Activated CD4-positive, alpha-beta T cell treated with anti-CD3 and anti-CD28 coated beads, Interleukin-2, amount 50 U/mL, for 1 hour (primary cell): ENCODE results near the gene IQCC.

Source experiments
- DNase-seq: peaks from one replicate; pipeline ENCODE4 v3.0.0-alpha.2; 2020

The IQCC gene

GRCh38 chr1:32224285-32224684, 18.8 kb downstream of the IQCC start:
- DNase-seq, result no peak

DNA sequence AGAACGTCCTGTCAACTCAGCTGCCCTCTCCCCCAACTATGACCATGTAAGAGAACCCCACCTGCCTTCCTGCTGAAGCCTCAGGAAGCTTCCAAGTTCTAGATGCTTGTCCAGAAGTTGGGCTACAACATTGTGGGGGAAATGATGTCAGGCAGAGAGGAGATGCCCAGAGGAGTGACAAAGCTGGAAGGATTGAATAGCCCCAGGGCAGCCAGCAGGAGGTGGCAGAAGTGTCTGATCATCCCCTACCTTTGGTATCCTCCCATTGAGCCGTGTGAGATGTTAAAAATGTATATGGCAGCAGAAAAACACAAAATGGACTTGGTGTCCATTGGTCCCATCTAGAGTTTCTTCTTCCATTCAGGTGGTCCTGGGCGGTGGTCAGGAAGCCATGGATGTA, 23.3 kb downstream of the IQCC start:
- no peak for DNase-seq

GRCh38 chr1:32231843-32232432, 26.5 kb downstream of the IQCC start:
- no peak for DNase-seq

DNA sequence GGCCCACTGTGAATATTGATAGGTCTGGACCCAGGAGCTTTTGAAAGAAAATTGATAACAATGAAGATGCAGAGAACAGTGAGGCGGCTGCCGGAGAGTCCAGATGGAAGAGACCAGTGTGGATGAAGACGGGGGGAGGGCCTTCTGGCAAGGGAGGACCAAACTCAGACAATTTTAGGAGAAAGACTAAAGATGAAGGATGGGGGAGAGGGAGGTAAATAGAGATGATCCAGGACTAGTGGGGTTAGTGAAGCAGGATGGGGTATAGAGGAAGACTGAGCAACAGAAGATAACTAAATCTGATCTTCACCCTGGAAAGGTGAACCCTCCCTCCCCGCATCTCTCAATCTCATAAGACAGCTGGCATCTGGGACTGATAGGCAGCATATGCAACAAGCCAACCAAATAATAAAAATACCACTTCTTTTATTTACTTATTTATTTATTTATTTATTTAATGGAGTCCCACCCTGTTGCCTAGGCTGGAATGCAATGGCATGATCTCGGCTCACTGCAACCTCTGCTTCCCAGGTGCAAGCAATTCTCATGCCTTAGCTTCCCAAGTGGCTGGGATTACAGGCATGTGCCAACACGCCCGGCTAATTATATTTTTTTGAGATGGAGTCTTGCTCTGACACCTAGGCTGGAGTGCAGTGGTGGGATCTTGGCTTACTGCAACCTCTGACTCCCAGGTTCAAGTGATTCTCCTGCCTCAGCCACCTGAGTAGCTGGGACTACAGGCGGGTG, 27.3 kb downstream of the IQCC start:
- DNase-seq, result no peak

DNA sequence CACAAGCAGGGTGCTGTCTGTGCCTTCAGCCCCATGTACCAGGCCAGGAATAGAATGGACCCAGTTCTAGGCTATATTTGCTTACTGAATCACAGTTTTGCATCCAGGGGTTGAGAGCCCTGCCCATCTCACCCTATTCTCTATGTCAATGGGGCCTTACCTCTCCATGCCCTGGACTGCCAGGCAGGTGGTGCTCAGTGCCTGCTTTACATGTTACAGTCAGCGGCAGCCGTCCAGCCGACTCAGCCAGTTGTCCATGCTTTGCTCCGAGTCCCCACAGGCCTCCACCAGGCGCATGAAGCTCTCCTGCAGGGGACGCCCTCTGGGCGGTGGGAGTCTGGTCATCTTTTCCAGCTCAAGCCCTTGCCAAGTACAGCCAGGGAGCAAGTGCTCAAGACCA, 29.3 kb downstream of the IQCC start:
- no peak for DNase-seq

- no peak for DNase-seq
These were observed 33.9 kb downstream of the IQCC start for GRCh38 chr1:32239337-32239736.

DNA sequence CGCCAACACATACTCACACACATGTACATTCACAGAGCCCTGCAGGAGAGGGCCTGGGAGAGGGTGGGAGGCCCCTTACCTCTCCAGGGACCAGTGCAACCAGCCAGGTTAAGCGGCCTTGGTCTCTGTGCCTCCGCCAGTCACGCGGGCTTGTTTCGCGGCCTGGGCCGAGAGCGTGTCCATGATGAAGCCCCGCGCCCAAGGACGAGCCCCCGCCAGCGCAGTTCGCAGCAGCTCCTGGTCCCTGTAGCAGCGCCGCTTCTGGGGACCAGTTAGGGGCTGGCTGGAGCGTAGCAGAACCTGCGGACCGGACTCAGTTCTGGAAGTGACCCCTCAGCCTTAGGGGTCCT, 34.3 kb downstream of the IQCC start:
- DNase-seq, result no peak

- peak; percentile 62 for DNase-seq
These were observed 34.9 kb downstream of the IQCC start for GRCh38 chr1:32240140-32240951.

DNA sequence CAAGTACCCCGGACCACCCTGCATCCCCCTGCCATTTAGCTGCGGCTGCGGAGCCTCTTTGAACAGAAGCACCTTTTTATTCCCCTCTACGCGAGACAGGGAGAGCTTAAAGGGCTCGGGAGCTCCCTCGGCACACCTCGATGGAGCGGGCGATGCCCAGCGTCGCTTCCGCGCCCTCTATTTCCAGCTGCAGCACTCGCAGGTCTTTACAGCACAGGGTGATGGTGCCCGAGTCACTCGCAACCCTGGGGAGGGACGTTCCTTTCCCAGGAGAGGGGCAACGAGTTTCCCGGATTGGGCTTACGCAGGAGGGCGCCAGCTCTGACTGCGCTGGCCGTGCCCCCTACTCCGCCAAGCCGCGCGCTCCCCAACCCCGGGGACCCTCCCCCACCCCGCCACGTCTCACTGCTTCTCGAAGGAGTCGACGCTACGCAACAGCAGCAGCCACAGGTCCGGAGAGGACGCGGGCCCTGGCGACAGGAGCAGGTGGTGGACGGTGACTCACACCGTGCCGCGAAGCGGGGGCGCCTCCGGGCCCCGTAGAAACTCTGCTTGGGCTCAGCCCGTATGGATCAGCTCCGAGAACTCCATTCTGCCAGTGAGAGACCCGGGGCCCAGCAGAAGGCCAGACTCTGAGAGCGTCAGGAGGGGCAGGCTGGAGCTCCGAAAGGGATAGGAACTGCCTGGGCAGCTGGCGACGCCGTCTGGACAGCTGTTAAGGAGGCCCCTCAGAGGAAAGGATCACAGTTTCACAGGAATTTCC, 35.7 kb downstream of the IQCC start:
- peak; percentile 43 for DNase-seq

DNA sequence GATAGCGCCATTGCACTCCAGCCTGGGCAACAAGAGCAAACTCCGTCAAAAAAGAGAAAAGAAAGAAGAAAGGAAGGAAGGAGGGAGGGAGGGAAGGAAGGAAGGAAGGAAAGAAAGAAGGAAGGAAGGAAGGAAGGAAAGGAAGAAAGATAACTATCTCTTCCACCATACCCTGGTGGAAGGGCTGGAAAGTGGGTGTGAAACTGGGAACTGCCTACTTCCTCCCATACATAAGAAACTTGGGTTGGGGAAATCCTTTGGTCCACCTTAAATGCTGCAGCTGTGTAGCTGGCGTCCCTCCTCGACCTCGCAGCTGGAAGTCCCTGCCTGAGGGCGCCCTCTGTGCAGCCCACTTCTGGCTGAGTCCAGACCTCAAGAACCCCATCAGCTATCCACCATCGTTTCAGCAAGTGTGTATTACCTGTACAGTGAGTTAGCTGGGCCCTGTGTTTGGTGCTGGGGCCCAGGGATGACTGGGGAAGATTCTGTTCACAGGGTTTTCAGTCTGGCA, 36.9 kb downstream of the IQCC start:
- DNase-seq, result no peak

GRCh38 chr1:32246888-32247273, 41.4 kb downstream of the IQCC start, which contains the start of gene FAM167B:
FAM167B (plus strand) TSS chr1:32247222; CDS start chr1:32247422, 200 bp downstream.
- DNase-seq, result no peak

- DNase-seq, result no peak
These were observed 42.0 kb downstream of the IQCC start for GRCh38 chr1:32247452-32247851.

DNA sequence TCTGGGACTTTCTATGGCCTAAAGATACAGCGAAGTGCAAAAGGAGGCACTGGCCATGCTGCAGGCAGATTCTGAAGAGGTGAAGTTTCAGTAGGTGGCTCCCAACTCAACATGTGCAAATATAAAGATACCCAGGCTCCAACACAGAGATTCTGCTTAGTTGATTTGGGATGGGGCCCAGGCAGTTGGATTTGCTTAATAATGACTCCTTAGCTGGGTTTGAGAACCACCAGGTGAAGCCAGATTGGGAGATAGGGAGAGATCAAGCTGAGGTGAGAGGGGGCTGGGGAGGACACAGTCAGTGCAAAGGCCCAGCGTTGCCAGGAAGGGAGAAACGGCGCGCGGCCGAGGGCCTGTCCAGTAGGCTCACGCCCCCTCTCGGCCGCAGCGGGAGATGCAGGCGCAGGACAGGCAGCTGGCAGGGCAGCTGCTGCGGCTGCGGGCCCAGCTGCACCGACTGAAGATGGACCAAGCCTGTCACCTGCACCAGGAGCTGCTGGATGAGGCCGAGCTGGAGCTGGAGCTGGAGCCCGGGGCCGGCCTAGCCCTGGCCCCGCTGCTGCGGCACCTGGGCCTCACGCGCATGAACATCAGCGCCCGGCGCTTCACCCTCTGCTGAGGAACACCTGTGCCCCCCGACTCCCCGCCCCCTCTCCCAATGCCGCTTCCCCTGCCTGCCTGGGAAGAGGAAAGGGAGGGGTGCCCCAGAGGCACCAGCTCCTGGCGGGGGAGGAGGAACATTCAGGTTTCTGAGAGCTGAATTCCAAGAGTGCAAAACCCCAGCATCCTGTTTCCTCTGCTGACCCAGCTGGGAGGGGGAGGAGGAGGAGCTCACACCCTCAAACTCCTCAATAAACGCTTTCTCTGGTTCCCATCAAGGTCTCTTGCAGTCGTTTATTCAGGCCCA, 42.8 kb downstream of the IQCC start:
- peak; percentile 68 for DNase-seq

DNA sequence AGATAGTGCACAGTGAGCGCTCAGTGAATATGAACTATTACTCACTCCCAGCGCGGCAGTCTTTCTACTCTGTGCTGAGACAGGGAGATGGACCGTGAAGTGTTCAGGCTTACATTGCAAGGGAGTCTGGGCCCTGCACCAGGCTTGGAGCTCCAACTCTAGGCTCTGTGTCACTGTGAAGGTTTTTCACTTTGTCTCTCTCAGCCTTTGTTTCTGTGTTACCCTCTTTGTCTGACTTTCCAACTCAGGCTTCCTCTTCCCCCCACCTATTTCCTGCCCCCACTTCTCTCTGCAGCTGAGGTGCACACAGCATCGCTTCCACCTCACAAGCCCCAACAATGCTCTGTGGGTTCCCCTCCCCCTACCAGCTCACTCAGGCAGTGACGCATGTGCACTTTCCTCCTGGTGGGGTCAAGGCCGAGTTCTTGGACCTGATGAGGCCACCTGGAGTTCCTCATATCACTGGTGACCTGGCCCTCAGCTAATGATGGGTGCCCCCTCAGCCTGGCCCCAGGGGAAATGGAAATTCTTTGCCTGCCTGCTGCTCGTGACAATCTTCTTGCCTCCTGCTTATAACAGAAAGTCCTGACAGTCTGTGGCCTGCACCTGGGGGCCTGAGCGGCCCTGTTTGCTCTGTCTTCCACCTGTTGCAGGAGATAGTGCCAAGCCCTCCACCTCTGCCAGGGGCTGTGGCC, 44.5 kb downstream of the IQCC start:
- DNase-seq, result peak; percentile 78

- peak; percentile 53 for DNase-seq
These were observed 45.6 kb downstream of the IQCC start, which contains the start of gene LCK for GRCh38 chr1:32250893-32251716. LCK (plus strand) TSS chr1:32251265; CDS start chr1:32274330, 23,065 bp downstream.

GRCh38 chr1:32255072-32256071, 49.9 kb downstream of the IQCC start:
- no peak for DNase-seq

GRCh38 chr1:32256473-32257226, 51.2 kb downstream of the IQCC start:
- no peak for DNase-seq

DNA sequence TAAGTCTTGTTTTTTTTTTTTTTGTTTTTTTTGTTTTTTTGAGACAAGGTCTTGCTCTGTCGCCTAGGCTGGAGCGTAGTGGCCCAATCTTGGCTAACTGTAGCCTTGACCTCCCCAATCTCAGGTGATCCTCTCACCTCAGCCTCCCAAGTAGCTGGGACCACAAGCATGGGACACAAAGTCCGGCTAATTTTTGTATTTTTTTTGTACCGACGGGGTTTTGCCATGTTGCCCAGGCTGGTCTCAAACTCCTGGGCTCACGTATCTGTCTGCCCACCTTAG, 51.7 kb downstream of the IQCC start:
- DNase-seq, result no peak
